Keratinocyte (primary cell): Measurements from ENCODE around the gene RAX2. TPM values are rescaled to one million over a fixed set of nuclear protein-coding genes. Genes with fewer than 3 reads are reported as not detected.

Experiments used
- DNase-seq: peaks from one replicate; pipeline ENCODE4 v3.0.0-alpha.2; 2011; ENCODE audit warnings: low read depth, missing footprints, low spot score
- FAIRE-seq: peaks from 2 replicates; lab custom pipeline; 2011; peaks lifted over from hg19 to GRCh38; lab: Jason Lieb, UNC
- H2AFZ ChIP-seq: 2 replicates; pipeline ENCODE4 v1.6.0; 2012; ENCODE audit warnings: low read length, control low read depth, inconsistent platforms; ENCODE audit not compliant: control insufficient read depth
- H3K27ac ChIP-seq: 2 replicates; pipeline ENCODE4 v1.5.1; 2011; ENCODE audit warnings: low read length; ENCODE audit not compliant: control insufficient read depth, insufficient read depth
- H3K27me3 ChIP-seq: 3 replicates; pipeline ENCODE4 v1.6.0; 2011; ENCODE audit warnings: low read length; ENCODE audit not compliant: control insufficient read depth, insufficient read depth; ENCODE audit errors: extremely low read depth
- H3K36me3 ChIP-seq, 2 experiments: 2 replicates in 1 of 2; 3 replicates in 1 of 2; pipeline ENCODE4 v1.5.1; 2011; ENCODE audit warnings: low read length in 2 of 2, mild to moderate bottlenecking in 1 of 2; ENCODE audit not compliant: control insufficient read depth in 2 of 2, insufficient read depth in 2 of 2; ENCODE audit errors: extremely low read depth in 1 of 2
- H3K4me1 ChIP-seq: 3 replicates; pipeline ENCODE4 v1.5.1; 2011; ENCODE audit warnings: low read length; ENCODE audit not compliant: control insufficient read depth, insufficient read depth; ENCODE audit errors: extremely low read depth
- H3K4me2 ChIP-seq: 3 replicates; pipeline ENCODE4 v1.6.0; 2011; ENCODE audit warnings: low read depth, low read length; ENCODE audit not compliant: control insufficient read depth, insufficient read depth; ENCODE audit errors: extremely low read depth
- H3K4me3 ChIP-seq, 3 experiments: fragments of 200-600 bp in 1 of 3; sonication (generic) in 1 of 3; 2 replicates in 2 of 3; 3 replicates in 1 of 3; pipeline ENCODE4 v1.5.1; 2011 to 2016; ENCODE audit warnings: low read length in 3 of 3, mild to moderate bottlenecking in 3 of 3, control low read depth in 2 of 3, inconsistent platforms in 1 of 3, low read depth in 1 of 3, mixed read lengths in 1 of 3, mixed run types in 1 of 3, moderate library complexity in 1 of 3; ENCODE audit not compliant: control insufficient read depth in 2 of 3, insufficient read depth in 2 of 3; ENCODE audit errors: extremely low read depth in 1 of 3
- H3K79me2 ChIP-seq: 2 replicates; pipeline ENCODE4 v1.6.0; 2012; ENCODE audit warnings: low read length; ENCODE audit not compliant: control insufficient read depth, insufficient read depth
- H3K9ac ChIP-seq: 3 replicates; pipeline ENCODE4 v1.6.0; 2011; ENCODE audit warnings: low read length; ENCODE audit not compliant: control insufficient read depth, insufficient read depth; ENCODE audit errors: extremely low read depth
- H3K9me1 ChIP-seq: 3 replicates; pipeline ENCODE4 v1.6.0; 2011; ENCODE audit warnings: low read length; ENCODE audit not compliant: control insufficient read depth, insufficient read depth; ENCODE audit errors: extremely low read depth
- H3K9me3 ChIP-seq: 2 replicates; pipeline ENCODE4 v1.5.1; 2012; ENCODE audit warnings: low read depth, low read length; ENCODE audit not compliant: control insufficient read depth
- H4K20me1 ChIP-seq: 3 replicates; pipeline ENCODE4 v1.6.0; 2011; ENCODE audit warnings: low read length; ENCODE audit not compliant: control insufficient read depth, insufficient read depth; ENCODE audit errors: extremely low read depth
- CTCF ChIP-seq, 3 experiments: IDR thresholded peaks in 1 of 3; conservative IDR thresholded peaks in 1 of 3; optimal IDR thresholded peaks in 1 of 3; 2 replicates in 2 of 3; 3 replicates in 1 of 3; pipeline versions ENCODE3 to v1.5.1; 2011; ENCODE audit warnings: low read length in 3 of 3, mild to moderate bottlenecking in 3 of 3, moderate library complexity in 2 of 3, control low read depth in 1 of 3, inconsistent platforms in 1 of 3; ENCODE audit not compliant: insufficient read depth in 2 of 3; ENCODE audit errors: extremely low read depth in 1 of 3
- EZH2 ChIP-seq: IDR thresholded peaks from one replicate; pipeline ENCODE4 v1.6.1; 2012; ENCODE audit warnings: inconsistent platforms, mild to moderate bottlenecking, low read length, moderate library complexity
- dilution Hi-C: fragments of 300-500 bp; cut with MboI; formaldehyde crosslinking; loops from one replicate; pipeline ENCODE4 v1.7.0; 2020; ENCODE audit warnings: low sequenced_read_pairs; ENCODE audit not compliant: extremely low pct_ligation_motif_present
- polyA plus RNA-seq, 5 experiments: library from polyadenylated mRNA; depleted of rRNA in 3 of 5; stranded (reverse) in 3 of 5; stranded (forward) in 1 of 5; unstranded in 1 of 5; fragments of >200 nt; gene quantifications; 1 replicate in 1 of 5; 2 replicates in 3 of 5; 3 replicates in 1 of 5; pipeline versions ENCODE4 v1.2.1 to v1.2.3, GENCODE V29; 2011 to 2012; ENCODE audit warnings: missing spikeins in 2 of 5, low read depth in 1 of 5, low replicate concordance in 1 of 5

Gene RAX2
- polyA plus RNA-seq, 1 donor (not counting 4 experiments of a cell fraction or from before 2014, with no cell fraction given) = not detected

- Histone ChIP-seq H3K9ac (no peak overlapping the region), H3K9me3 (no peaks in the 10 kb centered on the region), H3K9me1 (no peaks in the 10 kb centered on the region), H3K79me2 (peaks cover 3% of the 10 kb centered on the region), H2AFZ (no peak overlapping the region), H3K4me1 (peaks cover 2% of the 10 kb centered on the region), H3K36me3 (peaks cover 5 to 6% of the 10 kb centered on the region in 2 experiments), H3K4me3 (no peak overlapping the region), H4K20me1 (no peaks in the 10 kb centered on the region), H3K27ac (no peak overlapping the region), H3K27me3 (peaks cover 7% of the 10 kb centered on the region), H3K4me2 (no peak overlapping the region)
- dilution Hi-C loops = no loop called here
- no peak for TF ChIP-seq EZH2
- no peak for TF ChIP-seq CTCF (optimal IDR thresholded peaks at IDR 0.05 in 1 of 3, IDR thresholded peaks at IDR 0.05 in 1 of 3, conservative IDR thresholded peaks at IDR 0.05 in 1 of 3; ENCODE audit: extremely low read depth in 1 of 3, insufficient read depth in 2 of 3, low read length in 3 of 3)
- FAIRE-seq (no peak), DNase-seq (no peak)
These were observed 3.8 kb downstream of the RAX2 start for GRCh38 chr19:3768015-3768747.

GRCh38 chr19:3767050-3767449 is 5.0 kb downstream of the RAX2 start:
- no peak overlapping the region for H3K4me2 ChIP-seq
- no peak overlapping the region for H3K9ac ChIP-seq
- no peak overlapping the region for H3K4me3 ChIP-seq
- peaks cover 3% of the 10 kb centered on the region for H3K79me2 ChIP-seq
- H3K9me3 ChIP-seq = no peaks in the 10 kb centered on the region
- no peak for FAIRE-seq
- H3K36me3 ChIP-seq = peaks cover 5 to 6% of the 10 kb centered on the region in 2 experiments
- no peaks in the 10 kb centered on the region for H4K20me1 ChIP-seq
- peaks cover 7% of the 10 kb centered on the region for H3K27me3 ChIP-seq
- no peak overlapping the region for H3K27ac ChIP-seq
- DNase-seq = no peak
- dilution Hi-C loops = no loop called here
- H3K9me1 ChIP-seq = no peaks in the 10 kb centered on the region
- H3K4me1 ChIP-seq = peaks cover 5% of the 10 kb centered on the region
- no peak overlapping the region for H2AFZ ChIP-seq
- TF ChIP-seq EZH2 = no peak
